ENCODE data around the gene ORC4.

The ORC4 gene

DNA sequence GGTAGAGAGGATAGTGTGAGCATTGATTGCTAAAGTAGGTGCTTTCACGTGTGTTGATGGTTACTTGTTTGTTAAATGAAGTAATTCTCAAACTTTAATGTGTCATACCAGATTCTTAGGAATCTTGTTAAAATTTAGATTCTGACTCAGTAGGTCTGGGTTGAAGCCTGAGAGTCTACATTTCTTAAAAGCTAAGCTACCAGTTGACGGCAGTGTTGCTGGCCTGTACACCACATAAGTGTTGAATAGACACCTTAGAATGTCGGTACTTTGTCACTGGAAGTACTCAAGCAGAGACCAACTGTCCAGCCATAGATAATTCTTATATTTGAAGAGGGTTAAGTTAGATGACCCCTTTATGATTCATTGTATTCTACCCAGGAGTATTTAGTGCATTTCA is 95.9 kb downstream of the ORC4 start:
- Mint-ChIP-seq H3K9me3 (no peaks in the 10 kb centered on the region), H3K36me3 (no peaks in the 10 kb centered on the region), H3K4me3 (no peak overlapping the region), H3K27ac (no peak overlapping the region), H3K4me1 (no peaks in the 10 kb centered on the region)
- ATAC-seq, result no peak
- DNase-seq (ENCODE audit: low spot score in 2 of 2), result no peak

DNA sequence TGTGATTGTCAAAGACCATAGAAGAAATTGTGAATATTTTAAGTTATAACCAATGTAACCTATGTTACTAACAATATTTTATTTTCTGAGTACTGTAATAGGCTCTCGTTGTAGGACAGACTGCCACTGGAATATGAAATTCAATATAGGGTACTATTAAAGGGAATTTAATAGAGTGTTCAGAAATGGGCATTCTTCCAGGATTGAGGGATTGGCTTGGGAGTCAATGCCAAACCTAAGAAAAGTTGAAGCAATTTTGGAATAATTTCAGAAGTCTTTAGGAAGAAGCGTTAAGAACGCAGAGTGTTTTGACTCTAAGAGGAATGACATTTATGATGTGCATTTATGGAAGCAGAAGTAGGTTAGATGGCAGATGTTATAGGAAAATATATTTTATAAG is 96.7 kb downstream of the ORC4 start:
- H3K9me3 Mint-ChIP-seq, result no peaks in the 10 kb centered on the region
- no peak for ATAC-seq
- no peak for DNase-seq (ENCODE audit: low spot score in 2 of 2)
- no peak overlapping the region for H3K4me3 Mint-ChIP-seq
- no peak overlapping the region for H3K27ac Mint-ChIP-seq
- no peaks in the 10 kb centered on the region for H3K4me1 Mint-ChIP-seq
- no peaks in the 10 kb centered on the region for H3K36me3 Mint-ChIP-seq

DNA sequence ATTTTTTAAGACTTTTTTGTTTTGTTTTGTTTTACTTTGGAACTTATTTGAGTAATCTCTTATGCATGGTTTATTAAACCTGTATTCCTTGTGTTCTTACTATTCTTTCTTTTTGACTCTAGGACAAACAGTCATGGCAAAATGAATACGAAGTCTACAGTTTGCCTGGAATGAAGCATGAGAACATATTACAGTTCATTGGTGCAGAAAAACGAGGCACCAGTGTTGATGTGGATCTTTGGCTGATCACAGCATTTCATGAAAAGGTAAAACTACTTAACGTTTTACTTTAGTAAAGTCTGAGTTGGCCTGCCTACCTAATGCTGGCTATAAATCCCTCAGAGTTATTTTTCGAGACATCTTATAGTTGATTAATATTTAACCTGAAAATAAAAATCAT is 103.4 kb downstream of the ORC4 start:
- Mint-ChIP-seq H3K4me3 (no peak overlapping the region), H3K9me3 (no peaks in the 10 kb centered on the region), H3K36me3 (no peaks in the 10 kb centered on the region), H3K4me1 (no peaks in the 10 kb centered on the region), H3K27ac (no peak overlapping the region)
- ATAC-seq (no peak), DNase-seq (ENCODE audit: low spot score in 2 of 2) (no peak)

DNA sequence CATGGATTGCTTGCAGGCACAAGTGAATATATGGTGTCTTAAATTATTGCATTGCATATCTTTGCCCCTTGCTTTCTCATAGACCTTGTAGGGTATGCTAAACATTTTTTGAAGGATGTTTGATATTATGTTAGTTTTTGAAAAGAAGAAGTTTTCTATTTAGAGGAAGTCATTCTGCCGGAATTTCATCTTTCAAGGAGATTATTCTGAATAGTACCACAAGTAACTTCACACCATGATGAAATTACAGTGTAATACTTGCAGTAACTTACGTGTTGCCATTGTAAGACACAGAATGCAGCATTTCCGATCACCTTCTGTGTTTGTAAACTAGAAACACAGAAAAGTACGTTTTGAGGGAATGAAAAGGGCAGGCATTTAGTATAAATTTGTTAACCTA is 103.8 kb downstream of the ORC4 start:
- no peaks in the 10 kb centered on the region for H3K9me3 Mint-ChIP-seq
- DNase-seq (ENCODE audit: low spot score in 2 of 2), result no peak
- H3K4me3 Mint-ChIP-seq, result no peak overlapping the region
- ATAC-seq, result no peak
- H3K4me1 Mint-ChIP-seq, result no peaks in the 10 kb centered on the region
- H3K27ac Mint-ChIP-seq, result no peak overlapping the region
- H3K36me3 Mint-ChIP-seq, result no peaks in the 10 kb centered on the region

DNA sequence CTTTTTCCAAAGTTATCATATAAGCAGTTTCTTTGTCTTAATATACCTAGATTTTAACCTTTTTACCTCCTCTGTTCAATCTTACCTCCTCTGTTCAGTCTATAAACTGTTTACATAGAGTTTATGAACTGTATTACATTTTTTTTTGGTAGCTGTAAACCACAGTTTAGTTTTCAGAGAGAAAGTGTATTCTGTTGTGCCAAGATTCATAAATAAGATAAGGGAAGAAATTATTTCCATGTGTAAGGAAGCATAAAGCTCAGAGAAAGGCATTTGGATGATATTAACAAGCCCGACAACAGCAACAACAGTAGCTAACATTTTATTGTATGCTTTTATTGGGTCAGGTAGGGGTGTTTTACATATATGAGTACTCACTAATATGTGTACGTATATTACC is 104.5 kb downstream of the ORC4 start:
- no peaks in the 10 kb centered on the region for H3K4me1 Mint-ChIP-seq
- H3K36me3 Mint-ChIP-seq, result no peaks in the 10 kb centered on the region
- no peak for ATAC-seq

DNA sequence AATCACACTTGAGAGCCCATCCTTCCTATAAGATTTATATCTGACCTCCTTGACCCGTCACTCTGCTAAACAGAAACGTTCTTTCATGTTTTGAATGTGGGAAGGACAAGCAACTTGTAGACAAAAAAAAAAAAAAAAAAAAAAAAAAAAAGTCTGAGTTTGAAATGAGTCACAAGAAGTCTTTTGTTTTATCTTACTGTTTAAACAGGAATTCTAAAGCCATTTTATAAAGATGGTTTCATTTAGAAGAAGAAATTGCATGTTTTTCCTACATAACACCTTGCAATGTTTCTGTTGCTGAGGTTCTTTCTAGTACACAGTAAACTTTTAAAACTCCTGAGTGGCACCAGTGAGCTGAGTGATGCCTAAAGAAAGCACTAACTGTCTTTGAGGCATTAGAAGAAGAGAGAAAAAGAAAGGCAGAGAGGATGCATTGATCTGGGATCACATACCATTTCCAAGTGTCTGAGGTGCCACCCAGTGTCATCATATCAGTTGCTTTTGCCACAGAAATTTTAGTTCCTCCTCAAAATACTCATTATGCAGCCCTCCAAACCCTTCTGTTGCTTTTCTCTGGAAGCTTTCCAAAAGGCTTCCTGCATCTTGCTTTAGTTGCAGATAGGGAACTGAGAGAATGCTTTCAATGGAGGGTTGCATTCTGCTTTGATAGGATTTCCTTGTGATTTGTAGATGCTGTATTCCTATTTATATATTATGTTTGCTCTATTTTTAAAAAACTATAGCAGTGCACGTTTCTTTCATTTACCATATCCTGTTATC is 106.6 kb downstream of the ORC4 start:
- DNase-seq (ENCODE audit: low spot score in 2 of 2) (no peak), ATAC-seq (no peak)
- Mint-ChIP-seq H3K4me1 (no peaks in the 10 kb centered on the region), H3K9me3 (no peaks in the 10 kb centered on the region), H3K4me3 (no peak overlapping the region), H3K36me3 (no peaks in the 10 kb centered on the region), H3K27ac (no peak overlapping the region)

More for the DNA sequence above, 104.5 kb downstream of the ORC4 start:
- H3K9me3 Mint-ChIP-seq, result no peaks in the 10 kb centered on the region
- no peak overlapping the region for H3K27ac Mint-ChIP-seq
- H3K4me3 Mint-ChIP-seq, result no peak overlapping the region
- DNase-seq (ENCODE audit: low spot score in 2 of 2), result no peak

DNA sequence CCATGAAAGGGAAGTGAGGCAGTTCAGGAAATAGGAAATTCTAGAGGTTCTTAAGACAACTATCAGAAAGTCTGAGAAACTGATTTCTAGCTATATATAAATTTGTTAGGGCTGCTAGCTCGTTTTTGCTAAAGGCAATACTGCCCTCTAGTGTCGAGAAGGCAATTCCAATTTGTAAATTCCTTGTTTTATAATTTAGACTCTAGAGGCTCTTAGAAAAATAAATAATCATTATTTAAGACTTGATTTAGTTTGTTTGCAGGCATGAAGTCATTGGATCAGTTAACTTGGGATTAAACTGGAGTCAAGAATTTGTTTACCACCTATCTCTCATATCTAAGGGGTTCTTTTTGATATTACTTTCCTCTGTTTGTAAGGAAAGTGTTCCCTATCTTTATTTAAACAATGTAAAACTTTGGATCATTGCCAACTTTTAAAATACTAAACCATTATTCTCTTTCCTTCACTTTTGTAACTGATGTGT is 109.5 kb downstream of the ORC4 start:
- no peaks in the 10 kb centered on the region for H3K4me1 Mint-ChIP-seq
- H3K27ac Mint-ChIP-seq, result no peak overlapping the region
- DNase-seq (ENCODE audit: low spot score in 2 of 2) (peak in 1 of 2 donors; percentile 4), ATAC-seq (no peak)
- H3K4me3 Mint-ChIP-seq, result no peak overlapping the region
- H3K36me3 Mint-ChIP-seq, result no peaks in the 10 kb centered on the region
- H3K9me3 Mint-ChIP-seq, result no peaks in the 10 kb centered on the region

DNA sequence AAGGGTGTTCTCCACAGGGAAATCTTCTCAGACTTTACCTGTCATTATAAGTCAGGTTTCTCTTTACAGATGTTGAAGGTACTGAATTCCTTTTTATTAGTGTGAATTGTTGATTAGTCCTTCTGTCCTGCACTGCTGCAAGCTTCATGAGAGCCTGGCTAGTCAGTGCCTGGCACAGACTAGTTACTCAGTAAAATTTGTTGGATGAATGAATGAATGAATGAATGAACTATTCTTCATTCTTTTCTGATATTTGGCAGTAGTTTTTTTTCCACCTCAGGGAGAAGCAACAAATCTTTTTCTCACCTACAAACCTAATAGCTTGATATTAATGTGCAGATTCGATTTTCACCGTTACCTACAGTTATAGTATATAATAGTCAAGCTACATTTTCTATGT is 111.4 kb downstream of the ORC4 start:
- no peak overlapping the region for H3K27ac Mint-ChIP-seq
- no peak for DNase-seq (ENCODE audit: low spot score in 2 of 2)
- no peaks in the 10 kb centered on the region for H3K4me1 Mint-ChIP-seq
- H3K36me3 Mint-ChIP-seq, result no peaks in the 10 kb centered on the region
- H3K4me3 Mint-ChIP-seq, result no peak overlapping the region
- ATAC-seq, result no peak
- H3K9me3 Mint-ChIP-seq, result no peaks in the 10 kb centered on the region

DNA sequence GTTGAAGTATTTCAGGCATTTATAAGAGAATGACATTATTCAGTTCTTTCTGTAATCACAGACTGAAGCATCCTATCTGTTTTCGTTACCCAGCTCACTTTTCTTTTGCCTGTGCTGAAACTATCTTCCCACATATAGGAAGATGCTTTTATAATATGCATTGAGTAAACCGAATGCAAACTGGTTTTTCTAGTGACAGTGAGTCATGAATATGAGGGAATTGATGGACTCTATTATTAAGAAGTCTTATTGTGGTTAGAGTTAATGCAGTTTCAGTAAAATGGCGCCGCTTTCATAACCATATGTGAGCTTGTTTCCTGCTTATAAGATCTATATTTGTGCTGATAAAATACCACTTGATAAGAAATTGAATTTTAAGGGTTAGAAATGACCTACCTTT is 116.5 kb downstream of the ORC4 start:
- no peak for DNase-seq (ENCODE audit: low spot score in 2 of 2)

DNA sequence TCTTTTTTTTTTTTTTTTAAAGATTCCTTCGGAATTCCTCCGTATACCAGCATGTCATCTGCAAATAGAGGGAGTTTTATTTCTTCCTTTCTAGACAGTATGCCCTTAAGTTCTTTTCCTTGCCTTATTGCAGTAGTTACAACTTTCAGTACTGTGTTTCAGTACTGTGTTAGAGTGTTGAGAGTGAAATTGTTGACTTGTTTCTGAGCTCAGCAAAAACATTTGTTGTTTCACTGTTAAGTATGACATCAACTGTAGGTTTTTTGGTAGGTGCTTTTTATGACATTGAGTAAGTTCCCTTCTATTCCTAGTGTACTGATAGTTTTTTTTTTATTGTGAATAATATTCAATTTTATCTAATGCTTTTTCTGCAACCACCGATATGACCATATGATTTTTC is 131.9 kb downstream of the ORC4 start:
- peaks cover 13% of the 10 kb centered on the region for H3K4me1 Mint-ChIP-seq
- no peak overlapping the region for H3K4me3 Mint-ChIP-seq
- H3K36me3 Mint-ChIP-seq, result no peaks in the 10 kb centered on the region
- ATAC-seq (peak; percentile 50), DNase-seq (ENCODE audit: low spot score in 2 of 2) (no peak)
- H3K9me3 Mint-ChIP-seq, result no peaks in the 10 kb centered on the region
- H3K27ac Mint-ChIP-seq, result no peak overlapping the region

More for the DNA sequence above, 116.5 kb downstream of the ORC4 start:
- Mint-ChIP-seq H3K27ac (no peak overlapping the region), H3K9me3 (no peaks in the 10 kb centered on the region), H3K4me3 (no peak overlapping the region), H3K36me3 (no peaks in the 10 kb centered on the region), H3K4me1 (no peaks in the 10 kb centered on the region)
- no peak for ATAC-seq

DNA sequence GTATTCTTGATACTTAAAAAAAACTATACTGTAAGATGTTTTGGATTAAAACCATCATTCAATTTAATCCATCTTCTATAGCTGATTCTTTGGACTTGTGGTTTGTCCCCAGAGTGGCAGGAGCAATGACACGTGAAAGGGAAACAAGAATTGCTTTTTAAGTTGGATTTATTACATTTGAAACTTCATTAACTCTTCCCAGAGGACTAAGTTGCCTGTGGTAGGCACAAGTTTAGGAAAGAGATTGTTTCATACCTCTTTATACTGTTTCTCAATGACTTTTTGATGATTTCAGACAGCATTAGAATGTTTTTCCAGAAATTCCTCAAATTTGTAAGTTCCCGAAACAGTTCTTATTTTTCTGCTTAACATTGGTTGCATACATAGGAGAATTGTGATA is 134.4 kb downstream of the ORC4 start:
- Mint-ChIP-seq H3K36me3 (no peaks in the 10 kb centered on the region), H3K27ac (no peak overlapping the region), H3K9me3 (no peaks in the 10 kb centered on the region), H3K4me3 (no peak overlapping the region), H3K4me1 (peaks cover 13% of the 10 kb centered on the region)
- DNase-seq (ENCODE audit: low spot score in 2 of 2) (no peak), ATAC-seq (no peak)

DNA sequence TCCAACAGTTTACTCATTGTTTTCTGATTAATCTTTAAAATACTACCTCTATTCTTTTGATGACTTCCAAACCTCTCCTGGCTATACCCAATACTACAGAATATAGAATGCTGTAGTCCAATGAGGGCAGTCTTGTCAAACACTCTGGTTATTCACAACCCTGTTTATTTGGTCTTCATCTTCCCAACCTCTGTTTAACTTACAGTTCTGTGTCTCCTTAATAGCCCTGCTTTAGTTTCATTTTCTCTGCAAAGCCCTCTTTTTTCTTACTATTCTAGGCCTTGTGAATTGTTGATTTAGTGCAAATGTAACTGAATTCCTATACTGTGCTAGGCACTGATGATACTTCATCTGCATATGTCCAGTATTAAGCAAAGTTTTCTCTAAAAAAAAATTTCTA is 135.7 kb downstream of the ORC4 start:
- H3K9me3 Mint-ChIP-seq, result no peaks in the 10 kb centered on the region
- no peaks in the 10 kb centered on the region for H3K36me3 Mint-ChIP-seq
- no peak for DNase-seq (ENCODE audit: low spot score in 2 of 2)
- peaks cover 13% of the 10 kb centered on the region for H3K4me1 Mint-ChIP-seq
- no peak overlapping the region for H3K4me3 Mint-ChIP-seq
- ATAC-seq, result no peak
- H3K27ac Mint-ChIP-seq, result no peak overlapping the region

DNA sequence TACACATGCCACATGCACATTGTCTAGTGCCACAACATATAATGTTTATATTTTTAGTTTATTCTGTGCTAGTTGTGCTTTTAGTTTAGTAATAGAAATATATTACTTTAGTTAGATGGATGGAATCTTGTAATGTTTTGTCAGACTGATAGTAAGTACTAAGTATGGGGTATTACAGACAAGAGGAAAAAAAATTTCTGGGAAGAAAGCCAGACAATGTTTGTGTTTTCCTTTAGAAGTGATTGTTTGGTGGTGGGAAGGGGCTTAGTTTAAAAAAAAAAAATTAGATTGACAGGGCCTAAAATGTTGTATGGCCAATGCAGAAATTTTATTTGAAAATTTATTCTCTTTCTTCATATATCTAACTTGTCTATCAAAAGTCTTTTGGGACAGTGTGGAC is 137.9 kb downstream of the ORC4 start:
- H3K4me3 Mint-ChIP-seq, result no peak overlapping the region
- H3K27ac Mint-ChIP-seq, result no peak overlapping the region
- peaks cover 7% of the 10 kb centered on the region for H3K4me1 Mint-ChIP-seq
- no peak for DNase-seq (ENCODE audit: low spot score in 2 of 2)
- H3K36me3 Mint-ChIP-seq, result no peaks in the 10 kb centered on the region
- no peak for ATAC-seq
- no peaks in the 10 kb centered on the region for H3K9me3 Mint-ChIP-seq
